ENCODE measurements around the gene TUBGCP2. TPM values are rescaled to one million over a fixed set of nuclear protein-coding genes. Genes with fewer than 3 reads are reported as not detected.

The TUBGCP2 gene
- 31.3 to 45.8 TPM (median 42.1 TPM) in 5 replicates for total RNA-seq (2022; extraction: Qiagen RNA extraction)

GRCh38 chr10:133308421-133309099, at the start of gene TUBGCP2, which contains the start of gene ZNF511:
TSS of gene TUBGCP2 (minus strand) at chr10:133308872. CDS start at chr10:133302941, 5,931 bp downstream.
TSS of gene ZNF511 (plus strand) at chr10:133308914. CDS start at chr10:133308944, 30 bp downstream.

GRCh38 chr10:133357285-133358161, 48.9 kb upstream of the TUBGCP2 start, which contains the start of gene FUOM:
TSS of gene FUOM (minus strand) at chr10:133358019. CDS start at chr10:133358007, 12 bp downstream.

GRCh38 chr10:133336577-133337369, 28.1 kb upstream of the TUBGCP2 start, which contains the start of gene CALY:
TSS of gene CALY (minus strand) at chr10:133336896. CDS start at chr10:133328989, 7,907 bp downstream.

GRCh38 chr10:133276435-133277201, 32.1 kb downstream of the TUBGCP2 start, which contains the start of gene ADAM8:
TSS of gene ADAM8 (minus strand) at chr10:133276868. CDS start at chr10:133276817, 51 bp downstream.

GRCh38 chr10:133237588-133238465, 70.8 kb downstream of the TUBGCP2 start, which contains the start of gene VENTX:
TSS of gene VENTX (plus strand) at chr10:133237855. CDS start at chr10:133237915, 60 bp downstream.

GRCh38 chr10:133230044-133230361, 78.7 kb downstream of the TUBGCP2 start, which contains the start of gene UTF1:
TSS of gene UTF1 (plus strand) at chr10:133230217. CDS start at chr10:133230289, 72 bp downstream.

Other genes starting within 250 kb of the TUBGCP2 start
- gene ADGRA1, start 220.9 kb downstream of the TUBGCP2 start, total RNA-seq (2022; extraction: Qiagen RNA extraction) = 0.19 to 0.40 TPM (median 0.23 TPM) in 5 replicates
- gene KNDC1, start 148.7 kb downstream of the TUBGCP2 start, total RNA-seq (2022; extraction: Qiagen RNA extraction) = 0.74 to 2.0 TPM (median 1.2 TPM) in 5 replicates
- gene UTF1, start 78.7 kb downstream of the TUBGCP2 start, total RNA-seq (2022; extraction: Qiagen RNA extraction) = not detected in 5 replicates
- gene VENTX, start 71.0 kb downstream of the TUBGCP2 start, total RNA-seq (2022; extraction: Qiagen RNA extraction) = 0.02 TPM in 1 of 5 replicates, not detected in the others
- 2.2 to 4.2 TPM (median 2.9 TPM) in 5 replicates for gene ADAM8, start 32.0 kb downstream of the TUBGCP2 start, total RNA-seq (2022; extraction: Qiagen RNA extraction)
- 60.4 to 72.4 TPM (median 65.9 TPM) in 5 replicates for gene ZNF511, start within 50 bp of the TUBGCP2 start, total RNA-seq (2022; extraction: Qiagen RNA extraction)
- gene CALY, start 28.0 kb upstream of the TUBGCP2 start, total RNA-seq (2022; extraction: Qiagen RNA extraction) = 0.07 to 0.78 TPM (median 0.63 TPM) in 5 replicates
- 0.15 to 0.16 TPM in 2 of 5 replicates, not detected in the others for gene PRAP1, start 38.5 kb upstream of the TUBGCP2 start, total RNA-seq (2022; extraction: Qiagen RNA extraction)
- gene FUOM, start 49.1 kb upstream of the TUBGCP2 start, total RNA-seq (2022; extraction: Qiagen RNA extraction) = 14.2 to 18.2 TPM (median 14.9 TPM) in 5 replicates
- gene ECHS1, start 64.5 kb upstream of the TUBGCP2 start, total RNA-seq (2022; extraction: Qiagen RNA extraction) = 128 to 156 TPM (median 144 TPM) in 5 replicates
- 1.5 to 2.4 TPM (median 2.0 TPM) in 5 replicates for gene PAOX, start 70.4 kb upstream of the TUBGCP2 start, total RNA-seq (2022; extraction: Qiagen RNA extraction)
- 43.3 to 54.1 TPM (median 51.3 TPM) in 5 replicates for gene MTG1, start 85.3 kb upstream of the TUBGCP2 start, total RNA-seq (2022; extraction: Qiagen RNA extraction)
- 0.30 to 0.39 TPM (median 0.32 TPM) in 5 replicates for gene SPRN, start 115.8 kb upstream of the TUBGCP2 start, total RNA-seq (2022; extraction: Qiagen RNA extraction)
- gene SCART1, start 145.1 kb upstream of the TUBGCP2 start, total RNA-seq (2022; extraction: Qiagen RNA extraction) = 0.10 to 0.32 TPM (median 0.20 TPM) in 5 replicates
- 0.15 to 0.40 TPM (median 0.23 TPM) in 4 of 5 replicates, not detected in the other for gene CYP2E1, start 218.5 kb upstream of the TUBGCP2 start, total RNA-seq (2022; extraction: Qiagen RNA extraction)